PFSK-1 (cell line): ENCODE results near the gene TOP1.

Experiments
- FOXP2 ChIP-seq: optimal IDR thresholded peaks from 2 replicates; pipeline ENCODE3; 2011; ENCODE audit warnings: borderline replicate concordance, control low read depth, inconsistent platforms; ENCODE audit not compliant: insufficient read depth; ENCODE audit errors: extremely low read length, extremely low read depth
- POLR2AphosphoS5 ChIP-seq: IDR thresholded peaks from 2 replicates; pipeline ENCODE4 v1.6.1; 2012; ENCODE audit warnings: low read depth, mild to moderate bottlenecking, control low read depth, low read length, moderate library complexity
- SIN3A ChIP-seq: IDR thresholded peaks from 2 replicates; pipeline ENCODE4 v1.6.1; 2012; ENCODE audit warnings: mild to moderate bottlenecking, low read length, moderate library complexity, borderline replicate concordance; ENCODE audit not compliant: insufficient read depth
- TAF1 ChIP-seq: IDR thresholded peaks from 2 replicates; pipeline ENCODE4 v1.6.1; 2012; ENCODE audit warnings: low read length, control low read depth, borderline replicate concordance; ENCODE audit not compliant: insufficient read depth
- TF ChIP-seq, protein P1 (sequence below), 2 experiments: IDR thresholded peaks; 2 replicates each; pipeline versions ENCODE4 v1.6.1 to v1.8.0; 2011 to 2012; ENCODE audit warnings: low read depth in 2 of 2, low read length in 2 of 2, control low read depth in 1 of 2, inconsistent platforms in 1 of 2, mild to moderate bottlenecking in 1 of 2, moderate library complexity in 1 of 2; ENCODE audit not compliant: insufficient read depth in 1 of 2

DNA sequence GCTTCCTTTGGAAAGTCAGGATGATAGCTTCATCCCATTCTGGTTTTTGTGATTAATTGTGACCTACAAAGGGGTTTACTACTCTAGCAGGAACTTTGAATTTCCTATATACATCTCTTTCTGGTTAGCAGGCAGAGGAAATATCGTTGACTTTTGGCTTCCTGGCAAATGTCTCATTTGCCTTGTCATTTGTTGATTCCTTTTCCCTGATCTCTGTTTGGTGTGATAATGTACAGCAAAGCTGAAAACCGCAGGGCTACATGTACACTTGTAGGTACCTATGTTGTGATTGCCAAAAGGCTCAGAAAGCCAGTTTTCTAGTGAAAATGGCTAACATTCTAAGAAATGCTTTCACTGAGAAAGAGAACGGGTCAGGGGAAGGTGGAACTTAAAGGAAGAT lies 44.3 kb downstream of the TOP1 start:
- TF ChIP-seq SIN3A (no peak), POLR2AphosphoS5 (no peak), TAF1 (no peak), FOXP2 (no peak)
- TF ChIP-seq, protein P1, sequence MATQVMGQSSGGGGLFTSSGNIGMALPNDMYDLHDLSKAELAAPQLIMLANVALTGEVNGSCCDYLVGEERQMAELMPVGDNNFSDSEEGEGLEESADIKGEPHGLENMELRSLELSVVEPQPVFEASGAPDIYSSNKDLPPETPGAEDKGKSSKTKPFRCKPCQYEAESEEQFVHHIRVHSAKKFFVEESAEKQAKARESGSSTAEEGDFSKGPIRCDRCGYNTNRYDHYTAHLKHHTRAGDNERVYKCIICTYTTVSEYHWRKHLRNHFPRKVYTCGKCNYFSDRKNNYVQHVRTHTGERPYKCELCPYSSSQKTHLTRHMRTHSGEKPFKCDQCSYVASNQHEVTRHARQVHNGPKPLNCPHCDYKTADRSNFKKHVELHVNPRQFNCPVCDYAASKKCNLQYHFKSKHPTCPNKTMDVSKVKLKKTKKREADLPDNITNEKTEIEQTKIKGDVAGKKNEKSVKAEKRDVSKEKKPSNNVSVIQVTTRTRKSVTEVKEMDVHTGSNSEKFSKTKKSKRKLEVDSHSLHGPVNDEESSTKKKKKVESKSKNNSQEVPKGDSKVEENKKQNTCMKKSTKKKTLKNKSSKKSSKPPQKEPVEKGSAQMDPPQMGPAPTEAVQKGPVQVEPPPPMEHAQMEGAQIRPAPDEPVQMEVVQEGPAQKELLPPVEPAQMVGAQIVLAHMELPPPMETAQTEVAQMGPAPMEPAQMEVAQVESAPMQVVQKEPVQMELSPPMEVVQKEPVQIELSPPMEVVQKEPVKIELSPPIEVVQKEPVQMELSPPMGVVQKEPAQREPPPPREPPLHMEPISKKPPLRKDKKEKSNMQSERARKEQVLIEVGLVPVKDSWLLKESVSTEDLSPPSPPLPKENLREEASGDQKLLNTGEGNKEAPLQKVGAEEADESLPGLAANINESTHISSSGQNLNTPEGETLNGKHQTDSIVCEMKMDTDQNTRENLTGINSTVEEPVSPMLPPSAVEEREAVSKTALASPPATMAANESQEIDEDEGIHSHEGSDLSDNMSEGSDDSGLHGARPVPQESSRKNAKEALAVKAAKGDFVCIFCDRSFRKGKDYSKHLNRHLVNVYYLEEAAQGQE (IDR thresholded peaks at IDR 0.05; ENCODE audit: insufficient read depth in 1 of 2, low read depth in 2 of 2, low read length in 2 of 2) = no peak
